Fibroblast of skin of right biceps (primary cell): ENCODE data around the gene ITIH4.
A peak's percentile ranks its signal among the peaks of the same experiment; 100 is the strongest.

ENCODE experiments used
- DNase-seq: peaks from one replicate; pipeline ENCODE4 v3.0.0-alpha.2; 2013

The ITIH4 gene

GRCh38 chr3:52830535-52831258 is at the start of gene ITIH4:
TSS of gene ITIH4 (minus strand) at chr3:52830672. CDS start at chr3:52830642, 30 bp downstream.
- DNase-seq, result no peak

- no peak for DNase-seq
These were observed 49.6 kb upstream of the ITIH4 start for GRCh38 chr3:52880047-52880446.

GRCh38 chr3:52879581-52879980 is 49.1 kb upstream of the ITIH4 start:
- no peak for DNase-seq

- DNase-seq, result no peak
These were observed 48.6 kb upstream of the ITIH4 start for GRCh38 chr3:52879090-52879489.

- DNase-seq, result no peak
These were observed 46.6 kb upstream of the ITIH4 start for GRCh38 chr3:52877085-52877484.

- no peak for DNase-seq
These were observed 44.6 kb upstream of the ITIH4 start for GRCh38 chr3:52874864-52875587.

GRCh38 chr3:52874160-52874701 is 43.8 kb upstream of the ITIH4 start:
- DNase-seq, result no peak

GRCh38 chr3:52873433-52874159 is 43.1 kb upstream of the ITIH4 start:
- peak; percentile 28 for DNase-seq

- DNase-seq, result peak; percentile 42
These were observed 41.8 kb upstream of the ITIH4 start for GRCh38 chr3:52872245-52872644.

- DNase-seq, result no peak
These were observed 41.3 kb upstream of the ITIH4 start for GRCh38 chr3:52871761-52872160.

- DNase-seq, result no peak
These were observed 40.0 kb upstream of the ITIH4 start for GRCh38 chr3:52870471-52870870.

- no peak for DNase-seq
These were observed 36.0 kb upstream of the ITIH4 start for GRCh38 chr3:52866427-52866826.

GRCh38 chr3:52865994-52866393 is 35.5 kb upstream of the ITIH4 start:
- DNase-seq, result no peak

GRCh38 chr3:52860424-52860768 is 29.9 kb upstream of the ITIH4 start:
- no peak for DNase-seq

GRCh38 chr3:52859686-52860423 is 29.4 kb upstream of the ITIH4 start:
- DNase-seq, result no peak

- DNase-seq, result no peak
These were observed 27.4 kb upstream of the ITIH4 start for GRCh38 chr3:52857864-52858263.

GRCh38 chr3:52857133-52857532 is 26.7 kb upstream of the ITIH4 start:
- no peak for DNase-seq

GRCh38 chr3:52856666-52857065 is 26.2 kb upstream of the ITIH4 start:
- no peak for DNase-seq

GRCh38 chr3:52854013-52854412 is 23.5 kb upstream of the ITIH4 start:
- no peak for DNase-seq

- DNase-seq, result no peak
These were observed 21.9 kb upstream of the ITIH4 start for GRCh38 chr3:52852419-52852818.

- DNase-seq, result peak; percentile 17
These were observed 20.9 kb upstream of the ITIH4 start for GRCh38 chr3:52851348-52851747.

GRCh38 chr3:52849656-52850055 is 19.2 kb upstream of the ITIH4 start:
- no peak for DNase-seq

GRCh38 chr3:52848617-52849016 is 18.1 kb upstream of the ITIH4 start:
- peak; percentile 82 for DNase-seq
